GM10266 (cell line): ENCODE results near the gene NGRN.
A peak's percentile ranks its signal among the peaks of the same experiment; 100 is the strongest.
"Not testable (repeated sequence)": the region's sequence is repeated elsewhere in the genome, so short reads cannot be mapped to it uniquely, and the experiment has no call there.

Source experiments
- DNase-seq: peaks from one replicate; pipeline ENCODE4 v3.0.0; 2012; ENCODE audit errors: extremely low spot score
- CTCF ChIP-seq: IDR thresholded peaks from 2 replicates; pipeline ENCODE4 v1.5.1; 2012; ENCODE audit warnings: mild to moderate bottlenecking, low read depth; ENCODE audit not compliant: control insufficient read depth, insufficient read depth; ENCODE audit errors: missing control alignments

The NGRN gene

GRCh38 chr15:90291679-90292356 is 26.3 kb downstream of the NGRN start:
- DNase-seq = no peak
- no peak for TF ChIP-seq CTCF

- TF ChIP-seq CTCF = peak; percentile 93
- not testable (repeated sequence) for DNase-seq
Observed at GRCh38 chr15:90293040-90293810, 27.8 kb downstream of the NGRN start.

GRCh38 chr15:90294159-90294558 is 28.7 kb downstream of the NGRN start:
- DNase-seq = no peak
- no peak for TF ChIP-seq CTCF

GRCh38 chr15:90294601-90295269 is 29.3 kb downstream of the NGRN start:
- DNase-seq = no peak

GRCh38 chr15:90295270-90295648 is 29.8 kb downstream of the NGRN start:
- DNase-seq = no peak

More at GRCh38 chr15:90294601-90295269, 29.3 kb downstream of the NGRN start:
- no peak for TF ChIP-seq CTCF

GRCh38 chr15:90296316-90296884 is 30.9 kb downstream of the NGRN start:
- not testable (repeated sequence) for DNase-seq

More at GRCh38 chr15:90295270-90295648, 29.8 kb downstream of the NGRN start:
- TF ChIP-seq CTCF = no peak

- no peak for TF ChIP-seq CTCF
- DNase-seq = no peak
Observed at GRCh38 chr15:90297021-90297420, 31.5 kb downstream of the NGRN start.
